LNCAP (cell line): ENCODE results near the gene VPS26B.
A peak's percentile ranks its signal among the peaks of the same experiment; 100 is the strongest.

Experiments
- TF ChIP-seq, protein P1 (sequence below): fragments of 450-650 bp; IDR thresholded peaks from 2 replicates; pipeline ENCODE4 v1.5.1; 2017; ENCODE audit warnings: mild to moderate bottlenecking

Gene VPS26B

DNA sequence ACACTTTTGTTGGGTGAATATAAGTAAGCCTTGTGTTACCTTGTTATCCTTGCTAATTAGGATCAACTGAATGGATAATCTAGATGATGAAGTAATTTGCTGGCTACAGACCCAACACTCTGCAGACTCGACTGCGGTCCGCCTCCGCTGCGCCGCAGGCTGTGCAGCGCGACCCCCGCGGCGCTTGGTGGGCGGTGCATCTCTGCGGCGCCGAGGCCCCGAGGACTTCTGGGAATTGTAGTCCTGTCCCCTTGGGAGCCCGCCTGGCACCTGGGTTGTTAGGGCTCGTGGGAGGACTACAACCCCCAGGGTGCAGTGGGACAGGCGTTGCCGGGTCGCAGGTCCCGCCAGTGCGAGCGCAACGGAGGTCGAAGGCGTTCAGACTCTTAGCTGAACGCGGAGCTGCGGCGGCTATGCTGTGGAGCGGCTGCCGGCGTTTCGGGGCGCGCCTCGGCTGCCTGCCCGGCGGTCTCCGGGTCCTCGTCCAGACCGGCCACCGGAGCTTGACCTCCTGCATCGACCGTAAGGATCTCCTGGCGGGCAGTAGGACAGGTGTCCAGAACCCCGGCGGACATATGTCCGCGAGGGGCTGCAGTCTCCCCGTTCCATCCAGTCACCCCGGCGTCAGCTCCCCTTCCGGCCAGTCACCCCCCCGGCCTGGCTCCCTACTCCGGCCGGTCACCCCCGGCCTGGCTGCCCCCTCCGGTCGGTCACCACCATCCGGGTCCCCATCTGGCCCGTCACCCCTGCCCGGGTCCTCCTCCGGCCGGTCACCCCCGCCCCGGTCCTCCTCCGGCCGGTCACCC is 28.9 kb downstream of the VPS26B start, which contains the start of the genes ACAD8 and THYN1:
TSS of gene ACAD8 (plus strand) at position 381 of the 806 bp plus-strand sequence. CDS start at position 414, 33 bp downstream.
TSS of gene THYN1 (minus strand) at position 165 of the 806 bp plus-strand sequence. CDS start 470 bp downstream, outside the sequence.
- TF ChIP-seq, protein P1, sequence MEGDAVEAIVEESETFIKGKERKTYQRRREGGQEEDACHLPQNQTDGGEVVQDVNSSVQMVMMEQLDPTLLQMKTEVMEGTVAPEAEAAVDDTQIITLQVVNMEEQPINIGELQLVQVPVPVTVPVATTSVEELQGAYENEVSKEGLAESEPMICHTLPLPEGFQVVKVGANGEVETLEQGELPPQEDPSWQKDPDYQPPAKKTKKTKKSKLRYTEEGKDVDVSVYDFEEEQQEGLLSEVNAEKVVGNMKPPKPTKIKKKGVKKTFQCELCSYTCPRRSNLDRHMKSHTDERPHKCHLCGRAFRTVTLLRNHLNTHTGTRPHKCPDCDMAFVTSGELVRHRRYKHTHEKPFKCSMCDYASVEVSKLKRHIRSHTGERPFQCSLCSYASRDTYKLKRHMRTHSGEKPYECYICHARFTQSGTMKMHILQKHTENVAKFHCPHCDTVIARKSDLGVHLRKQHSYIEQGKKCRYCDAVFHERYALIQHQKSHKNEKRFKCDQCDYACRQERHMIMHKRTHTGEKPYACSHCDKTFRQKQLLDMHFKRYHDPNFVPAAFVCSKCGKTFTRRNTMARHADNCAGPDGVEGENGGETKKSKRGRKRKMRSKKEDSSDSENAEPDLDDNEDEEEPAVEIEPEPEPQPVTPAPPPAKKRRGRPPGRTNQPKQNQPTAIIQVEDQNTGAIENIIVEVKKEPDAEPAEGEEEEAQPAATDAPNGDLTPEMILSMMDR: no peak

DNA sequence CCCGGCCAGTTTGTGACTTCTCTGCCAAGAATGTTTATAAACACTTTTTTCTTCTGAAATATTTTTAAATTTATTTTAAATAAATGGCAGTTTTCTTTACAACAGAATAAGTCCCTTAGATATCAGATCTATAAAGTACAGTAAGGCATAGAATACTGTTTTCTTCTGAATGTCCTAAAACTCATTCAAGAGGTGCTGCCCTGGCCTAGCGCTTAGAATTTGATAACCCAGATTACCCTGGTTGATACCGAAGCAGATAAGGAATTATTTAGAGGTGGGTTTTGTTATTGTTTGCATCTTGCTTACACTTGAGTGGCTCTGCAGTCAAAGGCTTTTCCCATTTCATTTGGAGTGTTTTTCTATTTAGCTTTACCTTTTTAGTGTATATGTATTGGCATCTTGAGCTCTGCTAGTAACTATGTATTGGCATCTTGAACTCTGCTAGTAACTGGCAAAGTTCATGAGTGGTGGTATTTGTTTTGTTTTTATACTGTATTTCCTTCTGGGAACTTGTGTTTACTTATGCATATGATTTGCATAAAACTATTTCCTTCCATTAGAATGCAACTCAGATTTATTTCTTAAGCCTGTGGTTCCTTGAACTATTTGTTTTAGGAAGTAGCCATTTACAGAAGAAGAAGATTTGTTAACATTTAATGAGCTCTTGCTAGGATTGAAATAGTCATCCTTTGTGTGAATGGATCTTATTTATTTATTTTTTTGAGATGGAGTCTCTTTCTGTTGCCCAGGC is 30.1 kb downstream of the VPS26B start:
- TF ChIP-seq, protein P1: no peak

DNA sequence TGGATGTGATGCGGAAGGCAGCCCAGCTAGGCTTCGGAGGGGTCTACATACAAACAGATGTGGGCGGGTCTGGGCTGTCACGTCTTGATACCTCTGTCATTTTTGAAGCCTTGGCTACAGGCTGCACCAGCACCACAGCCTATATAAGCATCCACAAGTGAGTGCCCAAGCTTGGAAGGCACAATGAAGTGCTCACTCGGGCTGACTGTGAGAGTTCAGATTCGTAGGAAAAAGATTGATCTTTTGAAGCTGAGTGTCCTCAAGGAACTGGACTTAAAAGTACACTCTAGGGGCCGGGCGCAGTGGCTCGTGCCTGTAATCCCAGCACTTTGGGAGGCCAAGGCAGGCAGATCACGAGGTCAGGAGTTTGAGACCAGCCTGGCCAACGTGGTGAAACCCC is 32.6 kb downstream of the VPS26B start:
- TF ChIP-seq, protein P1: no peak

DNA sequence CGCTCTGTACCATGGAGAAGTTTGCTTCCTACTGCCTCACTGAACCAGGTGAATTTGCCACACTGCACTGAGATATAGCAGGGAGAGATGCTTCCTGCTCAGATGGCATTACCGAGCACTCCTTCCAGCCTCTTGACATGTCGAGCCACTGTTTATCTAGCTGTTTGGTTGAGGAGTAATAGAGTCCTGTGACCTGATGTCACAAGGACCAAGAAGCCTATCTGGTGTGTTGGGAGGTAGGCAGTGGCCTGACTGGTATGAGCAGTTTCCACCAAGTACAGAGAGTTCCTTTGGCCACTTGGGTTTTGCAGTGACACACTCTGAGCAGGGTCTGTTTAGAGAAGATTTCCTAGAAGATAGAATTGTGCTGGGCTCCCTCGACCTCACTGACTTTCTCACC is 34.1 kb downstream of the VPS26B start:
- TF ChIP-seq, protein P1: no peak

DNA sequence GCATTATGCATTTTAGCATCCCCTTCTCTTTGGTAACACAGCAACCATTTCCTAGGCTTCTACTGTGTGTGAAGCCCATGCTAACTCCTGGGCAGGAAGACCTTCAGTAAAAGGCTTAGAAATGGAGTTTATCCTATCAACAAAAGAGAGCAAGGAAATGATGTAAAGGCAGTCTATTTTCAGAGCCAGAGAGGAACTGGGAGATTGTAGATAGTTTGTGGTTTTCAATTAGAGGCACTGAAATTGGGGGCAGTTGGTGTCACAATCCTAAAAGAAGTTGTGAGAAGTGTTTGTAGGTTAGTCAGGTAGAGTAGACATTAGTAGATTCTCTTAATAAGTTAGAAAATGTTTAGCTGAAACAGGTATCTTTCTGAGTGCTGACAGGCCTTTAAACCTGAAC is 36.0 kb downstream of the VPS26B start:
- TF ChIP-seq, protein P1: no peak

DNA sequence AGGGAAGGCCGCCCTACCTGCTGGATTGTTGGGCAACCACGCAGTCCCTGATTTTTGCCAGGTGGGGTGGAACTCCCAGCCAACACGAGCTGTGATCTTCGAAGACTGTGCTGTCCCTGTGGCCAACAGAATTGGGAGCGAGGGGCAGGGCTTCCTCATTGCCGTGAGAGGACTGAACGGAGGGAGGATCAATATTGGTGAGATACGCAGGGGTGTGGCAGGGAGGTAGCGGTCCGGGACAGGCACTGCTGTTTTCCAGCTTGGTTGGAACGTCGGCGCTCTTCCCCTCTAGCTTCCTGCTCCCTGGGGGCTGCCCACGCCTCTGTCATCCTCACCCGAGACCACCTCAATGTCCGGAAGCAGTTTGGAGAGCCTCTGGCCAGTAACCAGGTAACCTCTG is 36.5 kb downstream of the VPS26B start:
- TF ChIP-seq, protein P1: no peak

DNA sequence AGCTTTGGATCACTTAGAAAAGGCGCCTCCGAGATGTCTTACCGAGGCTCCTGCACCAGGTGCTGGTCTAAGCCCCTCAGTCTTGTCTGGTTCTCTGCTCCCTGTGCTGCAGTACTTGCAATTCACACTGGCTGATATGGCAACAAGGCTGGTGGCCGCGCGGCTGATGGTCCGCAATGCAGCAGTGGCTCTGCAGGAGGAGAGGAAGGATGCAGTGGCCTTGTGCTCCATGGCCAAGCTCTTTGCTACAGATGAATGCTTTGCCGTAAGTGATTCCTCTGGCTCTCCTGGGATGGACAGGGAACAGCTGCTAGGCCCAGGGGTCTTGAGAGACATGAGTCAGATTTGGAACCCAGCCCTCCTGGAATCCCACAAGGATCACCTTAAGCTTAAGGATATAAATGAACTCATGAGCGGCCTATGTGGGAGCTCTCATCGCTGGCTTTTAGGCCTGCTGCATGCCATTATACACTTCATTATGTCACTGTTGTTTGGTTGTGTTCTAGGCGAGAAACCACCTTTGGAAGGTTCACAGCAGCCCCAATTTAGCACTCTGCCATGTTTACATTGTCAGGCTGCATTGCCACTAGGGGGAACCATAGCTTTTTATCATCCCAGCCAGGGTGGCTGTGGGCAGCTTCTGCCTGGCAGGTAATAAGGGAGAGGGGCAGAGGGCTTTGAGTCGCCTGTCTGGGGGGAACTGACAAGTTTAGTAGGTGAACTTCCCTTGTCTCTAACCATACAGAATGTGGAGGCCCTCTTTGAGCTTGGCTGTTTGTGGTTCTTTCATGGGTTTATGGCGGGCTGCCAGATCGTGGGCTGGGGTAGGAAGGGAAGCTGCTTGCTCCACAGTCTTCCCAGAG is 37.4 kb downstream of the VPS26B start:
- TF ChIP-seq, protein P1: peak; percentile 79
